DOHH2 (cell line): ENCODE data around the gene COL23A1.

Experiments used
- CTCF ChIP-seq: fragments of 200-600 bp; sonication (generic); IDR thresholded peaks from one replicate; pipeline ENCODE4 v1.5.1; 2014; ENCODE audit warnings: antibody characterized with exemption, mild to moderate bottlenecking, low read depth, low read length; ENCODE audit not compliant: poor library complexity, severe bottlenecking
- EZH2phosphoT487 ChIP-seq: fragments of 200-600 bp; sonication (generic); IDR thresholded peaks from 2 replicates; pipeline ENCODE4 v1.6.1; 2017; ENCODE audit warnings: borderline replicate concordance, mild to moderate bottlenecking, antibody characterized with exemption, low read length, moderate library complexity, mixed read lengths

DNA sequence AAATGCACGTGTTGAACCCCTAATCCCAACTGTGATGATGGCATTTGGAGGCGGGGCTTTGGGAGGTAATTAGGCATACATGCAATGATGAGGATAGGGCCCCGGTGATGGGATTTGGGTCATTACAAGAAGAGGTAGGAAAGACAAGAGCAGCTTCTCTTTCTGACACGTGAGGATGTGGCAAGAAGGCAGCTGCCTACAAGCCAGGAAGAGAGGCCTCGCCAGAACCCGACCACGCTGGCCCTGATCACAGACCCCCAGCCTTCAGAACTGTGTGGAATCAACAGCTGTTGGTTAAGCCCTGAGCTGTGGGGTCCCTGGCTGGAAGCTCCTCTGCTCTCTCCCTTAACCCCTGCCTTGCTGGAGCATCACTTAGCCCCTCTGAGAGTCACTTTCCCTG is 57.5 kb downstream of the COL23A1 start:
- TF ChIP-seq EZH2phosphoT487 (no peak), CTCF (no peak)
